Esophagus muscularis mucosa (tissue), 4 donors: ENCODE results near the gene MYBPC2. TPM values are rescaled to one million over a fixed set of nuclear protein-coding genes. Genes with fewer than 3 reads are reported as not detected.

ENCODE experiments used
- DNase-seq: peaks from one replicate; pipeline ENCODE4 v3.0.0-alpha.2; 2017; ENCODE audit errors: extremely low spot score
- H3K27ac ChIP-seq, 4 donors: fragments of 200-600 bp; sonication (generic); replicated peaks in 1 of 4; 1 replicate in 3 of 4; 2 replicates in 1 of 4; pipeline ENCODE4 v1.5.1; 2016 to 2019; ENCODE audit warnings: mild to moderate bottlenecking in 1 of 4
- H3K27me3 ChIP-seq, 4 donors: fragments of 200-600 bp; sonication (generic); one replicate each; pipeline versions ENCODE4 v1.5.1 to v1.6.0; 2016 to 2019
- H3K36me3 ChIP-seq, 4 donors: fragments of 200-600 bp; sonication (generic); one replicate each; pipeline ENCODE4 v1.5.1; 2016 to 2019
- H3K4me1 ChIP-seq, 4 donors: fragments of 200-600 bp; sonication (generic); one replicate each; pipeline ENCODE4 v1.5.1; 2016 to 2019
- H3K4me3 ChIP-seq, 4 donors: fragments of 200-600 bp; sonication (generic); 1 replicate in 2 of 4; 2 replicates in 2 of 4; pipeline ENCODE4 v1.5.1; 2016 to 2019; ENCODE audit warnings: mild to moderate bottlenecking in 4 of 4, moderate library complexity in 1 of 4
- H3K9me3 ChIP-seq, 4 donors: fragments of 200-600 bp; sonication (generic); 1 replicate in 3 of 4; 2 replicates in 1 of 4; pipeline ENCODE4 v1.5.1; 2016 to 2019
- EP300 ChIP-seq: sonication (generic); formaldehyde crosslinking; IDR thresholded peaks from one replicate; pipeline ENCODE4 v1.6.1; 2017; ENCODE audit warnings: antibody characterized with exemption
- POLR2A ChIP-seq: fragments of 450-650 bp; IDR thresholded peaks from one replicate; pipeline ENCODE4 v1.6.1; 2017; ENCODE audit warnings: antibody characterized with exemption, moderate library complexity, mild to moderate bottlenecking, low read depth
- POLR2AphosphoS5 ChIP-seq, 2 donors: sonication (generic); formaldehyde crosslinking; IDR thresholded peaks; one replicate each; pipeline ENCODE4 v1.6.1; 2017; ENCODE audit warnings: antibody characterized with exemption in 2 of 2
- WGBS: methylation state at CpG from one replicate; pipeline ENCODE4 v1.1.5; 2018; 5-methylcytosine and 5-hydroxymethylcytosine counted together
- intact Hi-C: fragments of 100-400 bp; cut with DNase I; formaldehyde crosslinking; loops from one replicate; pipeline ENCODE4 v1.15.1; 2023
- total RNA-seq, 4 donors: library from RNA; depleted of rRNA; stranded (reverse); fragments of >200 nt; gene quantifications; one replicate each; pipeline versions ENCODE4 v1.1.0 to v1.2.1, GENCODE V29; 2016
- TF ChIP-seq, protein P1 (sequence below), 3 experiments: fragments of 200-600 bp in 2 of 3; fragments of 450-650 bp in 1 of 3; sonication (generic) in 2 of 3; IDR thresholded peaks; one replicate each; pipeline ENCODE4 v1.5.1; 2017 to 2019; ENCODE audit warnings: antibody characterized with exemption in 3 of 3, mild to moderate bottlenecking in 2 of 3, moderate library complexity in 1 of 3

MYBPC2 gene
- total RNA-seq, 4 donors from 2014 or later, result not detected

DNA sequence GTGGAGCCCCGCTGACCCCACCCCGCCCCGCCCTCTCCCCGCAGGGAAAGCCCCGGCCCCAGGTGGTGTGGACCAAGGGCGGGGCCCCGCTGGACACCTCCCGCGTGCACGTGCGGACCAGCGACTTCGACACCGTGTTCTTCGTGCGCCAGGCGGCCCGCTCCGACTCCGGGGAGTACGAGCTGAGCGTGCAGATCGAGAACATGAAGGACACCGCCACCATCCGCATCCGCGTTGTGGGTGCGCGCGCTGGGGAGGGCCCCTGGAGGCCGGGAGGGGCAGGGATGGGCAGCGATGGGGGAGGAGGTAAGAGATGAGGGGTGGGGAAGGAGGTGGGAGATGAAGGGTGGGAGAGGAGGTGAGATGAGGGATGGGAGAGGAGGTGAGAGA, 26.4 kb downstream of the MYBPC2 start:
- Histone ChIP-seq H3K4me3 (no peak overlapping the region), H3K4me1 (no peaks in the 10 kb centered on the region), H3K9me3 (no peaks in the 10 kb centered on the region), H3K36me3 (no peaks in the 10 kb centered on the region), H3K27me3 (peaks cover 0 to 71% (median 20%) of the 10 kb centered on the region in 4 donors), H3K27ac (no peak overlapping the region)
- no peak for TF ChIP-seq POLR2AphosphoS5 (IDR thresholded peaks at IDR 0.05)
- no peak for TF ChIP-seq EP300
- TF ChIP-seq POLR2A, result no peak
- TF ChIP-seq, protein P1, sequence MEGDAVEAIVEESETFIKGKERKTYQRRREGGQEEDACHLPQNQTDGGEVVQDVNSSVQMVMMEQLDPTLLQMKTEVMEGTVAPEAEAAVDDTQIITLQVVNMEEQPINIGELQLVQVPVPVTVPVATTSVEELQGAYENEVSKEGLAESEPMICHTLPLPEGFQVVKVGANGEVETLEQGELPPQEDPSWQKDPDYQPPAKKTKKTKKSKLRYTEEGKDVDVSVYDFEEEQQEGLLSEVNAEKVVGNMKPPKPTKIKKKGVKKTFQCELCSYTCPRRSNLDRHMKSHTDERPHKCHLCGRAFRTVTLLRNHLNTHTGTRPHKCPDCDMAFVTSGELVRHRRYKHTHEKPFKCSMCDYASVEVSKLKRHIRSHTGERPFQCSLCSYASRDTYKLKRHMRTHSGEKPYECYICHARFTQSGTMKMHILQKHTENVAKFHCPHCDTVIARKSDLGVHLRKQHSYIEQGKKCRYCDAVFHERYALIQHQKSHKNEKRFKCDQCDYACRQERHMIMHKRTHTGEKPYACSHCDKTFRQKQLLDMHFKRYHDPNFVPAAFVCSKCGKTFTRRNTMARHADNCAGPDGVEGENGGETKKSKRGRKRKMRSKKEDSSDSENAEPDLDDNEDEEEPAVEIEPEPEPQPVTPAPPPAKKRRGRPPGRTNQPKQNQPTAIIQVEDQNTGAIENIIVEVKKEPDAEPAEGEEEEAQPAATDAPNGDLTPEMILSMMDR (IDR thresholded peaks at IDR 0.05), result no peak
- DNase-seq, result no peak
- 66% methylated on average over 9 of the region's 32 CpGs for WGBS
- intact Hi-C loops, result no loop called here

DNA sequence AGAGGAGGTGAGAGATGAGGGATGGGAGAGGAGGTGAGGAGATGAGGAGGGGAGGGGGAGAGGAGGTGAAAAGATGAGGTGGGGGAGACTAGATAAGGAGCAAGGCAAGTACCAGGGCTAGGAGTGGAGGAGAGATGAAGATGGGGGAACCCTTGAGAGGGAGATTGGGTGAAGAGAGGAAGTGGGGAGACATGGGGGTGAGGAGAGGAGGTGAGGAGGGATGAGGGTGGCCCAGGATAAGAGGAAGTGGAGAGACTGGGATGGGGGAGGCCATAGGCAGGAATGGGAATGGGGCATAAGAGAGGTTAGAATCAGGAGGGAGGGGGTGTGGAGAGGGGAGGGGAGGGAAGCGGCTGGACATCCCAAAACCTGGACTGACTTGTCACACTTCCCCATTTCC, 26.9 kb downstream of the MYBPC2 start:
- H3K9me3 ChIP-seq, result no peaks in the 10 kb centered on the region
- TF ChIP-seq POLR2AphosphoS5 (IDR thresholded peaks at IDR 0.05) (no peak), EP300 (no peak), POLR2A (no peak)
- TF ChIP-seq, protein P1 (IDR thresholded peaks at IDR 0.05), result no peak
- 66% methylated on average over 1 of the region's 1 CpG for WGBS
- no peaks in the 10 kb centered on the region for H3K4me1 ChIP-seq
- no peak overlapping the region for H3K4me3 ChIP-seq
- H3K36me3 ChIP-seq, result no peaks in the 10 kb centered on the region
- peaks cover 0 to 75% (median 20%) of the 10 kb centered on the region in 4 donors for H3K27me3 ChIP-seq
- no peak for DNase-seq
- no peak overlapping the region for H3K27ac ChIP-seq
- intact Hi-C loops, result loop anchor here (2.0 kb wide), 1 partner anchor 91 kb away; no protein-coding TSS in a partner anchor

DNA sequence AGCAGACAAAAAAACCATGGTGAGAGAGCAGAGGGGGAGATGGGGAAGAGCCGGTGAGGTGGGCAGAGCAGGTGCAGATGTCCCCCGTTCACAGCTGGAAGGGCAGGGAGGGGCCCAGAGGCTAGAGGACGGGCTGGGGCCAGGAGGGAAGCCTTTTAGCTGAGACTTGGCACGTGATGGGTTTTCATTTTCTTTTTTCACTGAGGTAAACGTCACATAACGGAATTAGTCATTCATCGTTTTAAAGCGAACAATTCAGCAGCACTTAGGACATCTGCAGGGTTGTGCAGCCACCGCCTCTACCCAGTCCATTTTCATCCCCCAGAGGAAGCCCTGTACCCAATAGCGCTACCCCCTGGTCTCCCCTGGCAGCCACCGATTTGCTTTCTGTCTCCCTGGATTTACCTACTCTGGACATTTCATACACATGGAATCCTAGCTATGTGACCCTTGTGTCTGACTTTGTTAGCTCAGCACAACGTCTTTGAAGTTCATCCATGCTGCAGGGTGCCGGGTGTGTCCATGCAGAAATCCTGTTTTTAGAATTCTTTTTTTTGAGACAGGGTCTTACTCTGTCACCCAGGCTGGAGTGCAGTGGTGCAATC, 27.6 kb downstream of the MYBPC2 start:
- 34% methylated on average over 13 of the region's 13 CpGs for WGBS
- TF ChIP-seq EP300, result no peak
- no peak for TF ChIP-seq POLR2A
- no peak for TF ChIP-seq POLR2AphosphoS5 (IDR thresholded peaks at IDR 0.05)
- TF ChIP-seq, protein P1 (IDR thresholded peaks at IDR 0.05), result no peak
- intact Hi-C loops, result loop anchor here (2.0 kb wide), 1 partner anchor 91 kb away; no protein-coding TSS in a partner anchor
- no peak for DNase-seq
- Histone ChIP-seq H3K27me3 (peaks cover 0 to 81% (median 20%) of the 10 kb centered on the region in 4 donors), H3K36me3 (no peaks in the 10 kb centered on the region), H3K4me3 (no peak overlapping the region), H3K27ac (no peak overlapping the region), H3K9me3 (no peaks in the 10 kb centered on the region), H3K4me1 (no peaks in the 10 kb centered on the region)

DNA sequence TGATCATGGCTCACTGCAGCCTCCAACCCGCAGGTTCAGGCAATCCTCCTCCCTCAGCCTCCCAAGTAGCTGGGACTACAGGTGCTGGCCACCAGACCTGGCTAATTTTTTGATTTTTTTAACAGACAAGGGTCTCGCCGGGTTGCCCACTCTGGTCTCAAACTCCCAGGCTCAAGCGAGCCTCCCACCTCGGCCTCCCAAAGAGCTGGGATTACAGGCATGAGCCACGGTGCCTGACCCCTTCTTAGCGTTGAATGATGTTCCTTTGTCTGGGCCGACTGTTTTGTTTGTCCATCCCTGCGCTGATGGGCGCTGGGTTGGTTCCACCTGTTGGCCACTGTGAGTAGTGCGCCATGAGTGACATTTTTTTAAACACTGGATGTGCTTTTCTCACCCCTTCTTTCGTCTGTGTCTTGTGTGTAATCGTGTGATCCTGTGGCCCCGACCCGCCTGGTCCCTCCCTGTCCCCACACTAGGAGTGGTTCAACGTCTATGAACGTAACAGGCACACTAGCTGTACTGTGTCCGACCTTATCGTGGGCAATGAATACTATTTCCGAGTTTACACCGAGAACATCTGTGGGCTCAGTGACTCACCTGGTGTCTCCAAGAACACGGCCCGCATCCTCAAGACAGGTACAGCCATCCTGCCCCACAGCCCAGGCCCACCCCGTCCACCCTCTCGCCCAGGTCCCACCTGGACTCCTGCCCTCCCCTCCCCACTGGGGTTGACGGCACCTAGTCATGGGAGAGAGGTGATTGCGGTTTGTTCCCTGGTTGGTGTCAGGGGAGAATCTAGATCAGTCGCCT, 28.6 kb downstream of the MYBPC2 start:
- Histone ChIP-seq H3K27ac (no peak overlapping the region), H3K27me3 (peaks cover 0 to 85% (median 20%) of the 10 kb centered on the region in 4 donors), H3K4me1 (no peaks in the 10 kb centered on the region), H3K36me3 (no peaks in the 10 kb centered on the region), H3K9me3 (no peaks in the 10 kb centered on the region), H3K4me3 (no peak overlapping the region)
- TF ChIP-seq, protein P1 (IDR thresholded peaks at IDR 0.05), result peak; percentile 66 to 81 (median 67)
- TF ChIP-seq POLR2AphosphoS5 (IDR thresholded peaks at IDR 0.05) (peak in 1 of 2 donors; percentile 18), EP300 (no peak), POLR2A (no peak)
- no peak for DNase-seq
- WGBS, result 31% methylated on average over 24 of the region's 28 CpGs
- intact Hi-C loops, result loop anchor here (2.0 kb wide), 1 partner anchor 92 kb away; no protein-coding TSS in a partner anchor
